HG03342 (cell line): ENCODE measurements around the gene SYT9.
A peak's percentile ranks its signal among the peaks of the same experiment; 100 is the strongest.
"Not testable (repeated sequence)": the region's sequence is repeated elsewhere in the genome, so short reads cannot be mapped to it uniquely, and the experiment has no call there.

Source experiments
- ATAC-seq: cut with Tn5 transposase; IDR thresholded peaks from one replicate; pipeline ENCODE4 v1.9.1; 2021; ENCODE audit warnings: mild to moderate bottlenecking, moderate library complexity; ENCODE audit not compliant: unreplicated experiment

Gene SYT9

GRCh38 chr11:7499081-7499480, 247.4 kb downstream of the SYT9 start:
- ATAC-seq: no peak

DNA sequence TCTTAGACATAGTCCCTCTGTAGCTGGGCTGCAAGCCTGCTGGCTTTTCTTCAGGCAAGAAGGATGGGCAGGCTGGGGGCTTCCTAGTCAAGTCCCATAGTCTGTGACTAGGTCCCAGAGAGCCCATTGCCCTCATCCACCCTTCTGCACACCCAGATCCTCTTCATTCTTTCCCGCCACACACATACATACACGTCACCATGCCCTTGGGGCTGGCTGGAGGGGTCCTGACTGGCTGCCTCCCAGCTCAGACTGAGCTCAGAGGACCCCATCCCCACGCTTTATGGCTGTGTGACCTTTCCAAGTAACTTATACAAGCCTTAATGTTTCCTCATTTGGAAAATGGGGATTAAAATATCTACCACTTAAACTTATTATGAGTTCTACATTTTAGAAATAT, 248.5 kb downstream of the SYT9 start:
- no peak for ATAC-seq

- no peak for ATAC-seq
Observed at GRCh38 chr11:7501251-7501650, 249.5 kb downstream of the SYT9 start.

DNA sequence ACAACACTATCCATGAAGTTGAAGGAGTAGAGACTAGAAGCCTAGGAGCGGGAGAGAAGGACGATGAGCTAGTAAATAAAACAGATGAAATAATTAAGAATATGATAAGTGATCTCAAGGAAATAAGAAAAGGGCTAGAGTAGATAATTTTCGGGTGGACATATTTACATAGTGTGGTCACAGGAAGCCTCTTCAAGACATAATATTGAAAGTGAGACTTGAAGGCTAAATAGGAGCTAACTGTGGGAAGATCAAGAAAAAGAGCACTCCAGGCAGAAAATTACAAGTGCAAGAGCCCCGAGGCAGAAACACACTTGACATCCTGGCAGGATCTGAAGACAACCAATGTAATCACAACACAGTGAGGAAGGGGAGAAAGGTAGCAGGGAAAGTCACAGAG, 250.2 kb downstream of the SYT9 start:
- ATAC-seq: no peak

DNA sequence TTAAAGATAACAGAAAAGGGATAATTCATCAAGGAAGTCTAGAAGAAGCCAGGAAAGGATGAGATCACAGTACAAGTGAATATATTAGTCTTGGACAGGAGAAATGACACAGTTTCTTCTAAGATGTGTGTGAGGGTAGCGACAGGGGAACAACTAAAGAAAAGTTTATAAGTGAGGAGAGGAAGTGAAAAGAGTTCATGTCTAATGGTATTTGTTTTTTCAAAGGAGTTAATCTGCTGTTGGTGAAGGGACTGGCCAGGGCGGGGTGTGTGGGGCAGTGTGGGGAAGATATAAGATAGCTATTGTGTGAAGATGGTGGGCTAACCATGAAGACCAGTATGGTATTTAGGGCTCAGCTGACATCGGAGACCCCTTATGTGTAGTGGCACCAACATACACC, 254.5 kb downstream of the SYT9 start:
- ATAC-seq: no peak

- ATAC-seq: no peak
Observed at GRCh38 chr11:7508087-7508486, 256.4 kb downstream of the SYT9 start.

GRCh38 chr11:7509966-7510365, 258.3 kb downstream of the SYT9 start:
- no peak for ATAC-seq

DNA sequence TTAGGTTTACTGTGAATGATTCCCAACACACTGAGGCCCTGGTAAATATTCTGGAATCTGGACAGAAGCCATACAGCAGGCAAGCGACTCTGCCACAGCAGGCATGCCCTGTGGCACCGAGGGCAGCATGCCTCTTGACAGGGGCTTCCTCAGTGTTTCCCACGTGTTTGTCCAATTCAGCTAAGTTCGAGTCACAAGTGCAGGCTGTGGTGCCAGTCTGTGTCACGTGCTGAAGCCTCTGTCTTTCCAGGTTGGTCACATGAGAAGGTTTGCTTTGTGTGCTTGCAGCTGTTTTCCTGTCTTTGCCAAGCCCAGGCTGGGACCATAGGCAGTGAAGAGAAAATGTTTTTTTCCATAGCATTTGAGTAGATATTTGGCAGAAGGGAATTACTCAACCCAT, 259.7 kb downstream of the SYT9 start:
- ATAC-seq: no peak

DNA sequence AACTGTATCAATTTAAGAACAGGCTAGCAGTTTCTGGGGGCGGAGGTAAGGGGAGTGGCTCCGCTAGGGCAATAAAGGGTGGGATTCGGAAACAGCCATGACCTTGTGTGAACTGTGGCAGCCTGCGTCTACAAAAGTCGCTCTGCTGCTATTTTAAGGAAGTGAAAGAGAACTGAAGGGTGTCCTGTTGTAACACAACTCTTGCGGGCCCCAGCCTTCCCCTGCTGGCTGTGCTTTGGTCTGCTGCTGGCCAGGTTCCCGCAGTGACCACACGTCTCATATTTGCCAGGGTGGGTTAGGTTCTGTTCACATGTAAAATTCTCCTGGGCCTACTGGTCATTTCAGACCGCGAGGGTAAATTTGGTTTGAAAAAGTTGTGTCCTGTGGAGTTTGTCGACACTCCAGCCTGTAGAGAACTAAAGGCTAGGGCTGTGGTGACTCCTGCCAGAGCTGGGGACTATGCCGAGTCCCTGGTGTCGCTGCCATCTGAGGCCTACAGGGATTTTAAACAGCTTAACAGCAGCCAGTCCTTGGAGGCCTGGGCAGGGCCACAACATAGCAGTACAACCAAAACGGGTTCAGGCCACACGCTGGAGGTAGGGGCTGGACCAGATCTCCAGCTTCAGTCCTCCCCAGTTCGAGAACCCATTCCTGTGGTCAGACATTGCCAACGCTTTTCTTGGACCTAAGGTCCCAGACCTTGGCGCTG, 261.0 kb downstream of the SYT9 start:
- ATAC-seq: peak; percentile 77

GRCh38 chr11:7513234-7514098, 261.8 kb downstream of the SYT9 start, which contains the start of gene PPFIBP2:
TSS of gene PPFIBP2 (plus strand) at chr11:7513999. CDS start at chr11:7549476, 35,477 bp downstream.
- ATAC-seq: peak; percentile 64

GRCh38 chr11:7514099-7514591, 262.4 kb downstream of the SYT9 start:
- peak; percentile 13 for ATAC-seq

DNA sequence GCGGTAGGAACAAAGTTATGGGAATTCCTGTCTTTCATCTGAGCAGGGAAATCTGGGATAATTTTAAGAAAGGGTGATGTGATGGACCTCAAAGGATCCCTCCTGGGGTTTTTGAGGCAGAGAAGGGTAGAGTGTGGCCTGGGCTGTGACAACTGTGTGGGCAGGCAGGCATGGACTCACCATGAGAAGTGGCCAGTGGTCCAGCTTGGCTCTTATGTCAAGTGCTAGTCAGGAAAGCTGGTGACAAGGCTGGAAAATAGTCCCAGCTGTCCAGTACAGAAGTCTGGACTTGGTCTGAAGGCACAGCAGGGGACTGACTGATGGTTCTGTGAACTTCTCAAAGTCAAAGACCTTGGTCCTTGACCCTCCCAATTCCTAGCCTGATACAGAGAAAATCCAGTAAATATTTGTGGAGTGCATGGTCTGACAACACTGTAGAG, 263.8 kb downstream of the SYT9 start:
- ATAC-seq: no peak

GRCh38 chr11:7516475-7516874, 264.8 kb downstream of the SYT9 start:
- no peak for ATAC-seq

GRCh38 chr11:7517743-7518142, 266.0 kb downstream of the SYT9 start:
- not testable (repeated sequence) for ATAC-seq
